Heart right ventricle (tissue), 16 donors: ENCODE results near the gene DRD1. TPM values are rescaled to one million over a fixed set of nuclear protein-coding genes. Genes with fewer than 3 reads are reported as not detected.

Experiments
- ATAC-seq, 8 donors: fragments of 200-7000 bp; cut with Tn5 transposase; one replicate each; pipeline ENCODE4 v1.9.1; 2020; ENCODE audit warnings: mild to moderate bottlenecking in 8 of 8, moderate library complexity in 8 of 8, moderate number of reproducible peaks in 1 of 8
- DNase-seq, 2 donors: peaks; one replicate each; pipeline ENCODE4 v3.0.0-alpha.2; 2020
- H3K27ac ChIP-seq, 10 donors: fragments of 200-600 bp; sonication (generic) in 2 of 10; one replicate each; pipeline versions ENCODE4 v1.5.0 to v1.8.0; 2020 to 2022; ENCODE audit warnings: mild to moderate bottlenecking in 3 of 10
- H3K27me3 ChIP-seq, 7 donors: fragments of 200-600 bp; one replicate each; pipeline ENCODE4 v1.8.0; 2021 to 2022; ENCODE audit warnings: mild to moderate bottlenecking in 2 of 7
- H3K36me3 ChIP-seq, 9 donors: fragments of 200-600 bp; sonication (generic) in 1 of 9; one replicate each; pipeline versions ENCODE4 v1.5.0 to v1.8.0; 2020 to 2022; ENCODE audit warnings: mild to moderate bottlenecking in 2 of 9
- H3K4me1 ChIP-seq, 9 donors: fragments of 200-600 bp; sonication (generic) in 1 of 9; one replicate each; pipeline versions ENCODE4 v1.5.0 to v1.8.0; 2020 to 2022; ENCODE audit warnings: mild to moderate bottlenecking in 4 of 9
- H3K4me3 ChIP-seq, 10 donors: fragments of 200-600 bp; sonication (generic) in 2 of 10; one replicate each; pipeline versions ENCODE4 v1.5.0 to v1.8.0; 2020 to 2022; ENCODE audit warnings: mild to moderate bottlenecking in 7 of 10, moderate library complexity in 2 of 10
- H3K9me3 ChIP-seq, 11 donors: fragments of 200-600 bp in 10 of 11; sonication (generic) in 2 of 11; one replicate each; pipeline versions ENCODE4 v1.5.0 to v1.8.0; 2013 to 2022; ENCODE audit warnings: mild to moderate bottlenecking in 2 of 11, control low read depth in 1 of 11, moderate library complexity in 1 of 11
- CTCF ChIP-seq, 9 donors: fragments of 200-600 bp; sonication (generic) in 2 of 9; IDR thresholded peaks; one replicate each; pipeline versions ENCODE4 v1.5.0 to v1.8.0; 2021 to 2022; ENCODE audit warnings: antibody characterized with exemption in 9 of 9, mild to moderate bottlenecking in 5 of 9, moderate library complexity in 1 of 9
- WGBS, 2 donors: extraction: QIAGEN DNeasy Blood & Tissue Kit; methylation state at CpG; one replicate each; pipeline ENCODE4 v1.1.7; 2013; ENCODE audit warnings: inconsistent platforms in 1 of 2; 5-methylcytosine and 5-hydroxymethylcytosine counted together
- intact Hi-C, 10 donors: fragments of 100-400 bp; cut with DNase I; formaldehyde crosslinking; loops; one replicate each; pipeline versions ENCODE4 v1.11.1 to v1.14.2; 2022
- polyA plus RNA-seq, 2 donors: library from polyadenylated mRNA; stranded (reverse); fragments of 200-250 nt; gene quantifications; one replicate each; pipeline ENCODE4 v1.2.3, GENCODE V29; 2013
- total RNA-seq, 10 donors: library from RNA; stranded (reverse); fragmentation: NEBNext Ultra II Directional in 3 of 10; extraction: Animal tissue kit (Norgen Biotek cat#: 25700) in 3 of 10; gene quantifications; one replicate each; pipeline versions ENCODE4 v1.2.1 to v1.2.4, GENCODE V29; 2021 to 2023
- donor health status: Arrhythmogenic right ventricular cardiomyopathy.
- donor health status: ischemic (EF 13 %, LVEDD 7.1; RV severe dilation, severe dysfunction).
- donor health status: healthy with polysubstance abuse.
- donor health status: DM: no; HTN: yes; CAD: no.
- donor health status: DM: no; HTN: no; CAD: no.
- donor health status: ischemic (EF 25% LVEDD 6.9; RV normal size, moderate dysfunction).
- donor health status: ischemic (EF 25% LVEDD 5.7; RV mildly dilated, moderate dysfunction).
- donor health status: healthy.
- donor health status: DM: yes; HTN: yes; CAD: no.
- donor health status: Ischemic cardiomyopathy.
- donor health status: ischemic (EF 35%, LVEDD 5.7; RV mildly dilated, moderate dysfunction).
- donor health status: nonischemic (EF 11% LVEDD 7.7; RV severe dilation, severe dysfunction).
- donor health status: DM: yes; HTN: yes; CAD: no.
- donor health status: PGD.
- donor health status: ischemic (EF 29% LVEDD 5.4; RV normal size, mild dysfunction).
- donor health status: nonischemic (EF 23%, LVEDD 6.1; RV moderate dilation, normal function).

Gene DRD1
- total and polyA plus RNA-seq, 12 donors = 0.06 to 0.12 (median 0.09) TPM; not detected in 9

DNA sequence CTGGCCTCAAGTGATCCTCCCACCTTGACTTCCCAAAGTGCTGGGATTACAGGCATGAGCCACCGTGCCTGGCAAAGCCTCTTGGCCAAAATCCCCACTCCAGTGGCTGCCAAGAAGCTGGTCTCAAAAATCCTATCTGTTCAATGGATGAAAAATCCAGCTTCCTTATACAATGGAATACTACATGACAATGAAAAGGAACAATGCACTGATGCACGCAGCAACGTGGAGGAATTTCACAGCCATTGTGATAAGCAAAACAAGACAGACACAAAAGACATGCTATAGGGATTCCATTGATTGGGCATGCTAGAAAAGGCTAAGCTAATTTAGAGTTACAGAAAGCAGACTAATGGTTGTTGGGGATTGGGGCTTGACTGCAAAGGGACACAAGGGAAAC lies 21.3 kb upstream of the DRD1 start:
- no peak for TF ChIP-seq CTCF (IDR thresholded peaks at IDR 0.05)
- DNase-seq = no peak
- intact Hi-C loops = no loop called here
- Histone ChIP-seq H3K4me1 (no peaks in the 10 kb centered on the region), H3K27me3 (peaks cover 0 to 25% (median 11%) of the 10 kb centered on the region in 7 donors), H3K27ac (no peak overlapping the region), H3K4me3 (no peak overlapping the region), H3K36me3 (no peaks in the 10 kb centered on the region), H3K9me3 (no peaks in the 10 kb centered on the region)
- 26 to 33% methylated on average over 3 of the region's 3 CpGs for WGBS, 2 donors
- no peak for ATAC-seq

DNA sequence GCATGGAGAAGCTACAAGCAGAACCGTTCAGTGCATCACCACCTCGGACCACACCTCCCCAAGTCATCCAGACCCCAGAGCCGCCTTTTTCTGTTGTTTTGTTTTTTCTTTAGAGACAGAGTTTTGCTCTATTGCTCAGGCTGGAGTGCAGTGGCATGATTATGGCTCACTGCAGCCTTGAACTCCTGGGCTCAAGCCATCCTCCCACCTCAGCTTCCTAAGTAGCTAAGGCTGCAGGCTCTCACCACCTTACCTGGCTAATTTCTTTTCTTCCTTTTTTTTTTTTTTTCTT lies 20.9 kb upstream of the DRD1 start:
- DNase-seq (no peak), ATAC-seq (no peak)
- no peaks in the 10 kb centered on the region for H3K36me3 ChIP-seq
- H3K4me1 ChIP-seq = no peaks in the 10 kb centered on the region
- no peak for TF ChIP-seq CTCF (IDR thresholded peaks at IDR 0.05)
- H3K4me3 ChIP-seq = no peak overlapping the region
- H3K9me3 ChIP-seq = no peaks in the 10 kb centered on the region
- WGBS, 2 donors = 3 to 6% methylated on average over 3 of the region's 3 CpGs
- H3K27me3 ChIP-seq = peaks cover 0 to 25% (median 11%) of the 10 kb centered on the region in 7 donors
- H3K27ac ChIP-seq = no peak overlapping the region
- intact Hi-C loops = loop anchor here in 3 of 10 donors (5.0 kb wide), 2 partner anchors 513 to 518 kb away; no protein-coding TSS in a partner anchor

DNA sequence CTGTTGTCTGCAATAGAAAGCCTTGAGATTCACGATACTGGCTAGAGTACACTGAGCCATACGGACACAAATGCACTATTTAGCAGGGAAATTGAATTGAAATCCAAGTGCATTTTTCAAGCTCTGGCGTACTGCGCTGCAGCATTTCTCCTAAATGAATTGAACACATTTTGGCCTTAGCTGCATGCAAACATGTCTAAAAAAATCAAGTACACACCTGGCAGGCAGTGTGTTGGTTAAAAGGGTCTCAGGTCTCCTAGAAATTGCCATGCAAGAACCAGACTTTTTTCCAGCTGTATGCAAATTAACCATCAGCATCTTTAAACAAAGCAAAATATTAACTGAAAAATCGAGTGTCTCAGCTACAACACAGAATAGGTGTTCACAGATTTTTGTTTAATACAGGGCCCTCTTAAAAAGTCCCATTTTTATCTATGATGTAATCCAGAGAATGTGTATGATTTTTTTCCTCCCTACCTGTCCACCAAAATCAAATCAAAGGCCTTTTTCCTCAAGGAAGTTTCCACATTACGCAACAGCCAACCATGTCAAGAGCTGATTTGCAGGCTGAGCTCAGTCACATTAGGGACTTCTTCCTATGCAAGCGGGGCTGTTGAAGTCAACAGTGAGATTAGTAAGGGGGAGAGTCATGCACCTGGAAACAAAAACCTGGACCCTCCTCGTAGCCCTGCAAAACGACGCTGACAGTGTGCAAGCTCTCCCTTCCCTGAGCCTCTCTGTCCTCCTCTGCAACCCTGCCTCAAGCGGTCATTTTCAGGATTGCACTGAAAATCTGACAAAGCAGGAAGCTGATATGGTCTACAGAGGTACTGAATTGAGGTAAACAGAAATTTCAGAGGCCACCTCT lies 20.3 kb upstream of the DRD1 start:
- ATAC-seq = peak in 4 of 8 donors; percentile 67 to 70 (median 67)
- peak; percentile 49 to 72 (median 68) for TF ChIP-seq CTCF (IDR thresholded peaks at IDR 0.05)

DNA sequence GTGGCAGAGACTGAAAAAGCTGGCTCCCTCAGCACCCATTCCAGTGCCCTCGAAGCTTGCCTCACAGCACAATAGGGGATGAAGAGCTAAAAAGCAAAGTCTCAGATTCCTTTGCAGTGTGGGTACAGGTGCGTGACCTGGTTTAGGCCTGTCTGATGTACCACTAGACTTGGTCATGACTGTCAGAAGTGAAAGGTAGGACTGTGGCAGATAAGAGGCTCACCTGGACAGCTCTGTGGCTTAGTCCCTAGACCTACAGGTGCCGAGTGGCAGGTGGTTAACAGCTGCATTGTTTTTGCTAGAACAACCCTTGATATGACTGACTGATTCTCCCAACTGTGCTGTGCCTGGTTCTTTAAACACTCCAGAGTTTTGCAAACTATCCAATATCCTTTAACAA lies 19.7 kb upstream of the DRD1 start:
- H3K4me1 ChIP-seq = no peaks in the 10 kb centered on the region
- ATAC-seq (no peak), DNase-seq (no peak)
- intact Hi-C loops = loop anchor here in 3 of 10 donors (5.0 kb wide), 2 partner anchors 511 to 516 kb away; no protein-coding TSS in a partner anchor
- TF ChIP-seq CTCF (IDR thresholded peaks at IDR 0.05) = no peak
- H3K4me3 ChIP-seq = no peak overlapping the region
- 80 to 87% methylated on average over 3 of the region's 3 CpGs for WGBS, 2 donors
- H3K36me3 ChIP-seq = no peaks in the 10 kb centered on the region
- peaks cover 0 to 29% (median 15%) of the 10 kb centered on the region in 7 donors for H3K27me3 ChIP-seq
- no peaks in the 10 kb centered on the region for H3K9me3 ChIP-seq
- no peak overlapping the region for H3K27ac ChIP-seq

More for the DNA sequence above, 20.3 kb upstream of the DRD1 start:
- intact Hi-C loops = loop anchor here in 3 of 10 donors (5.0 kb wide), 2 partner anchors 512 to 517 kb away; no protein-coding TSS in a partner anchor
- H3K4me3 ChIP-seq = no peak overlapping the region
- no peak for DNase-seq
- H3K27ac ChIP-seq = no peak overlapping the region
- WGBS, 2 donors = 51% methylated on average over 11 of the region's 11 CpGs
- peaks cover 0 to 25% (median 11%) of the 10 kb centered on the region in 7 donors for H3K27me3 ChIP-seq
- H3K4me1 ChIP-seq = no peaks in the 10 kb centered on the region
- H3K9me3 ChIP-seq = no peaks in the 10 kb centered on the region
- H3K36me3 ChIP-seq = no peaks in the 10 kb centered on the region
